ENCODE results near the gene PLEKHA6.
"Not testable (repeated sequence)": the region's sequence is repeated elsewhere in the genome, so short reads cannot be mapped to it uniquely, and the experiment has no call there.

The PLEKHA6 gene

GRCh38 chr1:204327870-204328269, 31.9 kb downstream of the PLEKHA6 start:
- not testable (repeated sequence) for H3K9ac ChIP-seq (ENCODE audit: low read length); H3K4me1 ChIP-seq (ENCODE audit: control insufficient read depth, low read depth, low read length); H3K27ac ChIP-seq (ENCODE audit: low read length); H3K27me3 ChIP-seq (ENCODE audit: control insufficient read depth, insufficient read depth, low read length); H3K9me3 ChIP-seq (ENCODE audit: control insufficient read depth, low read depth, low read length); H3K4me3 ChIP-seq (ENCODE audit: low read length); H3K36me3 ChIP-seq (ENCODE audit: control insufficient read depth, low read depth, low read length)

- no peaks in the 10 kb centered on the region for H3K36me3 ChIP-seq (ENCODE audit: control insufficient read depth, low read depth, low read length)
- H3K4me1 ChIP-seq (ENCODE audit: control insufficient read depth, low read depth, low read length): peaks cover 7% of the 10 kb centered on the region
- no peak overlapping the region for H3K27ac ChIP-seq (ENCODE audit: low read length)
Measured at GRCh38 chr1:204327359-204327758, 32.4 kb downstream of the PLEKHA6 start.

DNA sequence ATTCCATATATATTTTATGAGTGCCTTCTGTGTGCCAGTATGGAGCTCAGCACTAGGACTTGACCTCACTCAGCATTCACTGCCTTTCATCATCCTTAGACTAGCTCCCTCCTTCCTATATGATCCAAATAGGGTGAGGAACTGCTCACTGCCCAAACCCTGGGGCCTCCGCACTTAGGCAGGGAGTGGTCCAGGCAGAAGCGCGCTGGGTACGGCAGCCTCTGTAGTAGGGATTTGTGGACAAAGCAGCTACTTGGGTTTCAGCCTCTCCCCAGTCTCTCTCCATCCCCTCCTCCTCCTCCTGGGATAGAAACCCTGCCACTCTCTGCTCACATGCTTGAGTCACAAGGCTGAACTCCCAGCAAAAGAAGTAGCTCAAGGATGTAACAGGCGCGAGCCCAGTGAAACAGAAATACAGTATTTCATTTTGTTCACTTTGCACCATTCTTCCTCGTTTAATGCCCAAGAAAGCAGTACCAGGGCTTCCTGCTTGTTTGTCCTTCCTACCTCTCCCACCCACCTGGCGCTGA, 32.9 kb downstream of the PLEKHA6 start:
- Histone ChIP-seq H3K9ac (ENCODE audit: low read length) (no peak overlapping the region), H3K9me3 (ENCODE audit: control insufficient read depth, low read depth, low read length) (no peaks in the 10 kb centered on the region), H3K27me3 (ENCODE audit: control insufficient read depth, insufficient read depth, low read length) (no peaks in the 10 kb centered on the region), H3K27ac (ENCODE audit: low read length) (no peak overlapping the region), H3K36me3 (ENCODE audit: control insufficient read depth, low read depth, low read length) (no peaks in the 10 kb centered on the region), H3K4me3 (ENCODE audit: low read length) (no peak overlapping the region), H3K4me1 (ENCODE audit: control insufficient read depth, low read depth, low read length) (peaks cover 9% of the 10 kb centered on the region)

More at GRCh38 chr1:204327359-204327758, 32.4 kb downstream of the PLEKHA6 start:
- Histone ChIP-seq H3K4me3 (ENCODE audit: low read length) (no peak overlapping the region), H3K9ac (ENCODE audit: low read length) (no peak overlapping the region), H3K9me3 (ENCODE audit: control insufficient read depth, low read depth, low read length) (no peaks in the 10 kb centered on the region), H3K27me3 (ENCODE audit: control insufficient read depth, insufficient read depth, low read length) (no peaks in the 10 kb centered on the region)

- H3K9ac ChIP-seq (ENCODE audit: low read length): no peak overlapping the region
- peaks cover 12% of the 10 kb centered on the region for H3K4me1 ChIP-seq (ENCODE audit: control insufficient read depth, low read depth, low read length)
- H3K36me3 ChIP-seq (ENCODE audit: control insufficient read depth, low read depth, low read length): no peaks in the 10 kb centered on the region
- H3K27ac ChIP-seq (ENCODE audit: low read length): no peak overlapping the region
- no peaks in the 10 kb centered on the region for H3K9me3 ChIP-seq (ENCODE audit: control insufficient read depth, low read depth, low read length)
- H3K4me3 ChIP-seq (ENCODE audit: low read length): no peak overlapping the region
- H3K27me3 ChIP-seq (ENCODE audit: control insufficient read depth, insufficient read depth, low read length): no peaks in the 10 kb centered on the region
Measured at GRCh38 chr1:204325944-204326343, 33.8 kb downstream of the PLEKHA6 start.

DNA sequence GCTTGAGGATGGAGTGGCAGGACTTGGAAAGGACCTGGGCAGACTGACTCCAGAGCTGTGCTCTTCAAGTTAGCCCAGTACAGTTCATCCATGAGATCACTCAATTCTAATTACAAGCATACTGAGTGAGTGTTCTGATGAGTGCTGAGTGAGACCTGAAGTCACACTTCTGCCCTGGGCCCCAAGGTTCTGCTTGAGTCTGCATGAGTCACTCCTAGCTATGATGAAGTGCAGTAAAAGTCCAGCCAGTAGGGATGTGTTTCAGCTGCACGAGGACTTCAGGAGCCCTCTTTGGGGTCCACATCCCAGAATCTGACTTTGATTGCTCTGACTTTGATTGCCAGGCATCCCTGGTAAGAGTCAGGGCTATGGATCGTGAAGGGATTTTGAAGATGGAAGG, 35.8 kb downstream of the PLEKHA6 start:
- Histone ChIP-seq H3K9ac (ENCODE audit: low read length) (no peak overlapping the region), H3K9me3 (ENCODE audit: control insufficient read depth, low read depth, low read length) (no peaks in the 10 kb centered on the region), H3K27ac (ENCODE audit: low read length) (no peak overlapping the region), H3K4me1 (ENCODE audit: control insufficient read depth, low read depth, low read length) (peaks cover 12% of the 10 kb centered on the region), H3K4me3 (ENCODE audit: low read length) (no peak overlapping the region), H3K36me3 (ENCODE audit: control insufficient read depth, low read depth, low read length) (no peaks in the 10 kb centered on the region), H3K27me3 (ENCODE audit: control insufficient read depth, insufficient read depth, low read length) (no peaks in the 10 kb centered on the region)

- H3K27ac ChIP-seq (ENCODE audit: low read length): no peak overlapping the region
- H3K4me3 ChIP-seq (ENCODE audit: low read length): no peak overlapping the region
- H3K9me3 ChIP-seq (ENCODE audit: control insufficient read depth, low read depth, low read length): no peaks in the 10 kb centered on the region
- H3K36me3 ChIP-seq (ENCODE audit: control insufficient read depth, low read depth, low read length): no peaks in the 10 kb centered on the region
- H3K4me1 ChIP-seq (ENCODE audit: control insufficient read depth, low read depth, low read length): peaks cover 12% of the 10 kb centered on the region
- H3K9ac ChIP-seq (ENCODE audit: low read length): no peak overlapping the region
- H3K27me3 ChIP-seq (ENCODE audit: control insufficient read depth, insufficient read depth, low read length): no peaks in the 10 kb centered on the region
Measured at GRCh38 chr1:204322339-204322868, 37.3 kb downstream of the PLEKHA6 start.

GRCh38 chr1:204321665-204322064, 38.1 kb downstream of the PLEKHA6 start:
- H3K36me3 ChIP-seq (ENCODE audit: control insufficient read depth, low read depth, low read length): no peaks in the 10 kb centered on the region
- H3K9me3 ChIP-seq (ENCODE audit: control insufficient read depth, low read depth, low read length): no peaks in the 10 kb centered on the region
- no peak overlapping the region for H3K4me3 ChIP-seq (ENCODE audit: low read length)
- H3K27me3 ChIP-seq (ENCODE audit: control insufficient read depth, insufficient read depth, low read length): no peaks in the 10 kb centered on the region
- H3K4me1 ChIP-seq (ENCODE audit: control insufficient read depth, low read depth, low read length): peaks cover 12% of the 10 kb centered on the region
- no peak overlapping the region for H3K9ac ChIP-seq (ENCODE audit: low read length)
- no peak overlapping the region for H3K27ac ChIP-seq (ENCODE audit: low read length)

GRCh38 chr1:204321051-204321450, 38.7 kb downstream of the PLEKHA6 start:
- H3K36me3 ChIP-seq (ENCODE audit: control insufficient read depth, low read depth, low read length): no peaks in the 10 kb centered on the region
- H3K27me3 ChIP-seq (ENCODE audit: control insufficient read depth, insufficient read depth, low read length): no peaks in the 10 kb centered on the region
- no peak overlapping the region for H3K27ac ChIP-seq (ENCODE audit: low read length)
- H3K9me3 ChIP-seq (ENCODE audit: control insufficient read depth, low read depth, low read length): no peaks in the 10 kb centered on the region
- H3K9ac ChIP-seq (ENCODE audit: low read length): no peak overlapping the region
- no peak overlapping the region for H3K4me3 ChIP-seq (ENCODE audit: low read length)
- peaks cover 12% of the 10 kb centered on the region for H3K4me1 ChIP-seq (ENCODE audit: control insufficient read depth, low read depth, low read length)

- no peaks in the 10 kb centered on the region for H3K9me3 ChIP-seq (ENCODE audit: control insufficient read depth, low read depth, low read length)
- no peak overlapping the region for H3K27ac ChIP-seq (ENCODE audit: low read length)
- no peak overlapping the region for H3K9ac ChIP-seq (ENCODE audit: low read length)
- no peaks in the 10 kb centered on the region for H3K36me3 ChIP-seq (ENCODE audit: control insufficient read depth, low read depth, low read length)
- H3K4me1 ChIP-seq (ENCODE audit: control insufficient read depth, low read depth, low read length): peaks cover 12% of the 10 kb centered on the region
- H3K27me3 ChIP-seq (ENCODE audit: control insufficient read depth, insufficient read depth, low read length): no peaks in the 10 kb centered on the region
- no peak overlapping the region for H3K4me3 ChIP-seq (ENCODE audit: low read length)
Measured at GRCh38 chr1:204320382-204320804, 39.3 kb downstream of the PLEKHA6 start.

DNA sequence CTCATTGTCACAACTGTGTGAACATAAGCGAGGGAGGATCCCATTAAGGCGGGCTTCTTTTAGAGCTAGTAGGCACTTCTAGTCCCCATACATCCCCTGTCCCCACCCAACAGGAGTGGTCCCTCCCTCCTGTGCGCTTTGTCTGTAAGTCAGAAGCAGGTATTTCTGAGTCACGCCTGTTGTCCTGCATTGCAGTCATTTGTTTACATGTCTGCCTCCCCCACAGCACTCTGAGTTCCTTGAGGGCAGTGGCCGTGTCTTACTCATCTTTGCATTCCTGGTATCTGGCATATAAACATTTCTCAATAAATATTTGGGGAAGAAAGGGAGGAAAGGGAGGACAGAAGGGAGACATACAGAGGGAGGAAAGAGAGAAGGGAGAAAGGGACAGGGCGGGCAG, 40.3 kb downstream of the PLEKHA6 start:
- Histone ChIP-seq H3K9me3 (ENCODE audit: control insufficient read depth, low read depth, low read length) (no peaks in the 10 kb centered on the region), H3K4me1 (ENCODE audit: control insufficient read depth, low read depth, low read length) (peaks cover 12% of the 10 kb centered on the region), H3K27ac (ENCODE audit: low read length) (no peak overlapping the region), H3K4me3 (ENCODE audit: low read length) (no peak overlapping the region), H3K36me3 (ENCODE audit: control insufficient read depth, low read depth, low read length) (no peaks in the 10 kb centered on the region), H3K9ac (ENCODE audit: low read length) (no peak overlapping the region), H3K27me3 (ENCODE audit: control insufficient read depth, insufficient read depth, low read length) (no peaks in the 10 kb centered on the region)

DNA sequence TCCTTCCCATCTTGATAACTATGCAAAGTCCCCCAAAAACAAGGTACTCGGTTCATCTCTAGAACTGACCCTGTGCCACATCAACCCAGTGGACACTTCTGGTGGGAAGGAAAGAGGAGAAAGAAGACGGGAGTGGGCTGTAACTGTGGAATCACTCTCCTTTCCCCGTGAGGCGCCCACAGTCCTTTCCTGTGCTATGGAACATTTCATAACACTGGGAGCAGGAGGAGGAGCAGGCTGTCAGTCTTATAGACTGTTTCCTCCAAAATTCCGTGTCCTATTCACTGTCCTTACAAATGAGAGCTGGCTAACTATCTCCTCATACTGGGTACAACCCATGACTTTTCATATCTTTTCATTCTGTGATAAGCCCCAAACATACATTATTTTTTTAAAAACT, 40.7 kb downstream of the PLEKHA6 start:
- Histone ChIP-seq H3K27ac (ENCODE audit: low read length) (no peak overlapping the region), H3K4me1 (ENCODE audit: control insufficient read depth, low read depth, low read length) (peaks cover 14% of the 10 kb centered on the region), H3K27me3 (ENCODE audit: control insufficient read depth, insufficient read depth, low read length) (no peaks in the 10 kb centered on the region), H3K9me3 (ENCODE audit: control insufficient read depth, low read depth, low read length) (no peaks in the 10 kb centered on the region), H3K4me3 (ENCODE audit: low read length) (no peak overlapping the region), H3K36me3 (ENCODE audit: control insufficient read depth, low read depth, low read length) (no peaks in the 10 kb centered on the region), H3K9ac (ENCODE audit: low read length) (no peak overlapping the region)

DNA sequence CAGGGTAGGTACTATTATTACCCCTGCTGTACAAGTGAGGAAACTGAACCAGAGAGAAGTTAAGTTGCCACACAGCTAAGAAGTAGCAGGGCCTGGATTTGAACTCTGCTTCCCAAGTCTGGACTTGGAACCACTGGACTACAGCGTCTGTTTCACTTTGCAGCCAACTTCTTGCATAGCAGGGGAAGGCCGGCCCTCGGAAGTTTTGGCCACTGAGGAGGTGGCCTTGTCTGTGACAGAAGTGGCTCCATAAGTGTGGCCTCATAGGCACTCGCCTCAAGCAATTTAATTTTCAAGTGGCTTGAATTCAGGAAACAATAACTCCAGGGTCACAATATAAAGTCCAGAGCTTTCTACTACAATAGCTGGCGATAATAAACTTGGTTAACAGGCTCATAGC, 41.4 kb downstream of the PLEKHA6 start:
- no peak overlapping the region for H3K27ac ChIP-seq (ENCODE audit: low read length)
- no peaks in the 10 kb centered on the region for H3K9me3 ChIP-seq (ENCODE audit: control insufficient read depth, low read depth, low read length)
- H3K9ac ChIP-seq (ENCODE audit: low read length): no peak overlapping the region
- H3K27me3 ChIP-seq (ENCODE audit: control insufficient read depth, insufficient read depth, low read length): no peaks in the 10 kb centered on the region
- peaks cover 19% of the 10 kb centered on the region for H3K4me1 ChIP-seq (ENCODE audit: control insufficient read depth, low read depth, low read length)
- no peak overlapping the region for H3K4me3 ChIP-seq (ENCODE audit: low read length)
- H3K36me3 ChIP-seq (ENCODE audit: control insufficient read depth, low read depth, low read length): no peaks in the 10 kb centered on the region
